ENCODE data around the gene MEMO1.

GRCh38 chr2:31901900-31902299 is 108.9 kb downstream of the MEMO1 start:
- TF ChIP-seq CTCF (IDR thresholded peaks at IDR 0.05) (no peak), POLR2A (IDR thresholded peaks at IDR 0.05) (no peak)
